Activated CD4-positive, alpha-beta memory T cell treated with anti-CD3 and anti-CD28 coated beads for 36 hours (primary cell): ENCODE results near the gene SMDT1. TPM values are rescaled to one million over a fixed set of nuclear protein-coding genes. Genes with fewer than 3 reads are reported as not detected.
"Not testable (repeated sequence)": the region's sequence is repeated elsewhere in the genome, so short reads cannot be mapped to it uniquely, and the experiment has no call there.

ENCODE experiments used
- CTCF ChIA-PET: fragments of 350-600 bp; sonication (Branson Sonifier 250); formaldehyde crosslinking; loops from one replicate; lab custom pipeline; 2021; ENCODE audit warnings: antibody characterized with exemption, inconsistent platforms; lab: Charles Lee
- POLR2A ChIA-PET: fragments of 350-600 bp; sonication (Branson Sonifier 250); formaldehyde crosslinking; loops from one replicate; lab custom pipeline; 2021; ENCODE audit warnings: antibody characterized with exemption; lab: Charles Lee
- DNase-seq: peaks from one replicate; pipeline ENCODE4 v3.0.0-alpha.2; 2020
- H3K27ac Mint-ChIP-seq: one replicate; pipeline ENCODE4 v1.8.0; 2021; ENCODE audit warnings: mixed read lengths
- H3K27me3 Mint-ChIP-seq: one replicate; pipeline ENCODE4 v1.8.0; 2021; ENCODE audit warnings: mixed read lengths
- H3K36me3 Mint-ChIP-seq: one replicate; pipeline ENCODE4 v1.8.0; 2021; ENCODE audit warnings: mixed read lengths
- H3K4me1 Mint-ChIP-seq: one replicate; pipeline ENCODE4 v1.8.0; 2021; ENCODE audit warnings: low read depth, mixed read lengths
- H3K4me3 Mint-ChIP-seq: one replicate; pipeline ENCODE4 v1.8.0; 2021; ENCODE audit warnings: mild to moderate bottlenecking, mixed read lengths
- H3K9me3 Mint-ChIP-seq: one replicate; pipeline ENCODE4 v1.8.0; 2021; ENCODE audit warnings: mixed read lengths
- intact Hi-C: fragments of 100-400 bp; cut with micrococcal nuclease; formaldehyde crosslinking; loops from one replicate; pipeline ENCODE4 v1.15.1; 2023
- total RNA-seq, 2 experiments: library from RNA; stranded (reverse); gene quantifications; one replicate each; pipeline ENCODE4 v1.2.3, GENCODE V29; 2021

SMDT1 gene
- total RNA-seq, 2 experiments from 2014 or later, result 59.5 to 59.9 TPM

GRCh38 chr22:42084874-42085273 is 5.4 kb downstream of the SMDT1 start:
- H3K27ac Mint-ChIP-seq, result no peak overlapping the region
- peaks cover 30% of the 10 kb centered on the region for H3K4me1 Mint-ChIP-seq
- intact Hi-C loops, result no loop called here
- ChIA-PET CTCF (no interaction called here), POLR2A (no interaction called here)
- peaks cover 39% of the 10 kb centered on the region for H3K36me3 Mint-ChIP-seq
- no peak overlapping the region for H3K4me3 Mint-ChIP-seq
- peaks cover 7% of the 10 kb centered on the region for H3K9me3 Mint-ChIP-seq
- no peaks in the 10 kb centered on the region for H3K27me3 Mint-ChIP-seq
- DNase-seq, result no peak

- no peak for DNase-seq
- Mint-ChIP-seq H3K27ac (no peak overlapping the region), H3K4me3 (no peak overlapping the region), H3K27me3 (no peaks in the 10 kb centered on the region), H3K4me1 (peaks cover 25% of the 10 kb centered on the region), H3K36me3 (peaks cover 45% of the 10 kb centered on the region), H3K9me3 (peaks cover 7% of the 10 kb centered on the region)
- ChIA-PET POLR2A (no interaction called here), CTCF (interaction anchor here (0.8 to 1.4 kb wide), 2 partner anchors 11 to 145 kb away, joined by 3 read pairs; no protein-coding TSS in a partner anchor)
- intact Hi-C loops, result no loop called here
These were observed 6.6 kb downstream of the SMDT1 start for GRCh38 chr22:42086051-42086450.

GRCh38 chr22:42090596-42091454 is 11.3 kb downstream of the SMDT1 start, which contains the start of gene NDUFA6:
NDUFA6 (minus strand) TSS chr22:42090772; CDS start chr22:42090744, 28 bp downstream.
- peaks cover 32% of the 10 kb centered on the region for H3K36me3 Mint-ChIP-seq
- DNase-seq, result peak; percentile 99
- POLR2A ChIA-PET, result interaction anchor here (0.6 to 4.3 kb wide), 29 partner anchors 11 to 523 kb away, joined by 3 to 52 read pairs (median 4); partner anchors contain the start of genes CCDC134, CENPM, DESI1 and NAGA

GRCh38 chr22:42091455-42091782 is 11.9 kb downstream of the SMDT1 start:
- Mint-ChIP-seq H3K9me3 (peaks cover 7% of the 10 kb centered on the region), H3K4me3 (peak overlapping the region; percentile 97), H3K4me1 (peaks cover 26% of the 10 kb centered on the region), H3K36me3 (peaks cover 26% of the 10 kb centered on the region), H3K27ac (peak overlapping the region; percentile 99), H3K27me3 (no peaks in the 10 kb centered on the region)
- POLR2A ChIA-PET, result interaction anchor here (0.8 to 4.3 kb wide), 13 partner anchors 11 to 523 kb away, joined by 3 to 52 read pairs (median 5); partner anchors contain the start of genes CCDC134, CENPM, NAGA and SMDT1
- intact Hi-C loops, result loop anchor here (1.0 to 5.0 kb wide), 7 partner anchors 29 to 461 kb away; partner anchors contain the start of genes SERHL2 and SREBF2
- CTCF ChIA-PET, result interaction anchor here (0.7 to 5.5 kb wide), 25 partner anchors 11 to 382 kb away, joined by 3 to 75 read pairs (median 5); partner anchors contain the start of genes CENPM, SEPTIN3 and SMDT1
- no peak for DNase-seq

More at GRCh38 chr22:42090596-42091454, 11.3 kb downstream of the SMDT1 start, which contains the start of gene NDUFA6:
- intact Hi-C loops, result loop anchor here (1.0 to 5.0 kb wide), 11 partner anchors 11 to 461 kb away; partner anchors contain the start of genes NAGA, SERHL2 and SREBF2
- Mint-ChIP-seq H3K27me3 (no peaks in the 10 kb centered on the region), H3K27ac (peak within 1 kb of the TSS; percentile 99), H3K4me3 (peak within 1 kb of the TSS; percentile 97), H3K9me3 (peaks cover 7% of the 10 kb centered on the region), H3K4me1 (peaks cover 26% of the 10 kb centered on the region)
- CTCF ChIA-PET, result interaction anchor here (0.7 to 5.5 kb wide), 29 partner anchors 9 to 383 kb away, joined by 3 to 75 read pairs (median 4); partner anchors contain the start of genes CENPM, NAGA, SEPTIN3 and SMDT1

- intact Hi-C loops, result no loop called here
- Mint-ChIP-seq H3K27ac (no peak overlapping the region), H3K4me1 (no peaks in the 10 kb centered on the region), H3K27me3 (no peaks in the 10 kb centered on the region), H3K4me3 (no peak overlapping the region), H3K36me3 (peaks cover 37% of the 10 kb centered on the region), H3K9me3 (peaks cover 34% of the 10 kb centered on the region)
- ChIA-PET POLR2A (no interaction called here), CTCF (interaction anchor here (2.0 kb wide), 1 partner anchor 10 kb away, joined by 7 read pairs; the partner anchor contains the start of gene NDUFA6)
- DNase-seq, result no peak
These were observed 21.7 kb downstream of the SMDT1 start for GRCh38 chr22:42101199-42101598.

GRCh38 chr22:42104332-42104860 is 24.9 kb downstream of the SMDT1 start:
- H3K4me1 Mint-ChIP-seq, DNase-seq, POLR2A ChIA-PET, H3K27me3 Mint-ChIP-seq, CTCF ChIA-PET, H3K27ac Mint-ChIP-seq, H3K4me3 Mint-ChIP-seq, intact Hi-C loops: not testable (repeated sequence)
- Mint-ChIP-seq H3K36me3 (peaks cover 30% of the 10 kb centered on the region), H3K9me3 (peaks cover 32% of the 10 kb centered on the region)

GRCh38 chr22:42108848-42109247 is 29.3 kb downstream of the SMDT1 start:
- Mint-ChIP-seq H3K36me3 (peaks cover 9% of the 10 kb centered on the region), H3K9me3 (peaks cover 13% of the 10 kb centered on the region), H3K4me1 (no peaks in the 10 kb centered on the region), H3K27me3 (no peaks in the 10 kb centered on the region), H3K27ac (no peak overlapping the region), H3K4me3 (no peak overlapping the region)
- intact Hi-C loops, result no loop called here
- ChIA-PET CTCF (no interaction called here), POLR2A (no interaction called here)
- no peak for DNase-seq

GRCh38 chr22:42111798-42112197 is 32.3 kb downstream of the SMDT1 start:
- ChIA-PET CTCF (interaction anchor here (1.2 to 3.2 kb wide), 2 partner anchors 21 to 144 kb away, joined by 3 to 15 read pairs; partner anchors contain the start of gene NDUFA6), POLR2A (no interaction called here)
- Mint-ChIP-seq H3K36me3 (peaks cover 12% of the 10 kb centered on the region), H3K4me3 (no peak overlapping the region), H3K27ac (no peak overlapping the region), H3K9me3 (peaks cover 23% of the 10 kb centered on the region), H3K27me3 (no peaks in the 10 kb centered on the region), H3K4me1 (no peaks in the 10 kb centered on the region)
- DNase-seq, result no peak
- intact Hi-C loops, result no loop called here

GRCh38 chr22:42112793-42113192 is 33.3 kb downstream of the SMDT1 start:
- DNase-seq, H3K4me1 Mint-ChIP-seq, H3K27me3 Mint-ChIP-seq, H3K27ac Mint-ChIP-seq, intact Hi-C loops, H3K4me3 Mint-ChIP-seq, POLR2A ChIA-PET: not testable (repeated sequence)
- H3K9me3 Mint-ChIP-seq, result peaks cover 23% of the 10 kb centered on the region
- H3K36me3 Mint-ChIP-seq, result peaks cover 12% of the 10 kb centered on the region
- CTCF ChIA-PET, result interaction anchor here (0.5 to 3.2 kb wide), 4 partner anchors 22 to 362 kb away, joined by 3 to 15 read pairs (median 3); partner anchors contain the start of gene NDUFA6

GRCh38 chr22:42114721-42115120 is 35.2 kb downstream of the SMDT1 start:
- CTCF ChIA-PET, result no interaction called here
- Mint-ChIP-seq H3K27ac (no peak overlapping the region), H3K4me3 (no peak overlapping the region), H3K9me3 (peaks cover 23% of the 10 kb centered on the region), H3K27me3 (no peaks in the 10 kb centered on the region), H3K4me1 (peaks cover 6% of the 10 kb centered on the region), H3K36me3 (peaks cover 12% of the 10 kb centered on the region)
- DNase-seq, result no peak
- intact Hi-C loops, result no loop called here
- POLR2A ChIA-PET, result no interaction called here

- Mint-ChIP-seq H3K4me1 (peaks cover 12% of the 10 kb centered on the region), H3K36me3 (peaks cover 12% of the 10 kb centered on the region), H3K9me3 (peaks cover 23% of the 10 kb centered on the region)
- CTCF ChIA-PET, result interaction anchor here (3.6 kb wide), 1 partner anchor 329 kb away, joined by 12 read pairs; no protein-coding TSS in a partner anchor
- H3K27ac Mint-ChIP-seq, H3K27me3 Mint-ChIP-seq, POLR2A ChIA-PET, H3K4me3 Mint-ChIP-seq, intact Hi-C loops, DNase-seq: not testable (repeated sequence)
These were observed 35.9 kb downstream of the SMDT1 start for GRCh38 chr22:42115420-42115830.
